OCI-LY7 (cell line): ENCODE results near the gene PURB.

ENCODE experiments used
- CTCF ChIP-seq: fragments of 200-600 bp; sonication (generic); conservative IDR thresholded peaks from 2 replicates; pipeline ENCODE4 v1.5.1; 2014; ENCODE audit warnings: mild to moderate bottlenecking, antibody characterized with exemption, low read length, moderate library complexity, mixed read lengths
- EZH2phosphoT487 ChIP-seq: fragments of 200-600 bp; sonication (generic); IDR thresholded peaks from 2 replicates; pipeline ENCODE4 v1.6.1; 2018; ENCODE audit warnings: low read depth, borderline replicate concordance, mild to moderate bottlenecking, mixed run types, antibody characterized with exemption, low read length, moderate library complexity, mixed read lengths

GRCh38 chr7:44854644-44855364 lies 30.5 kb downstream of the PURB start:
- TF ChIP-seq CTCF, result no peak
- no peak for TF ChIP-seq EZH2phosphoT487
